Body of pancreas (tissue), 4 donors: ENCODE measurements around the gene RGL2.

Experiments used
- CTCF ChIP-seq, 7 experiments: fragments of 450-650 bp in 4 of 7; fragments of 200-600 bp in 3 of 7; sonication (generic) in 3 of 7; IDR thresholded peaks; one replicate each; pipeline ENCODE4 v1.5.1; 2016 to 2019; ENCODE audit warnings: antibody characterized with exemption in 7 of 7
- POLR2A ChIP-seq, 3 donors: fragments of 450-650 bp; IDR thresholded peaks; one replicate each; pipeline ENCODE4 v1.6.1; 2016; ENCODE audit warnings: antibody characterized with exemption in 3 of 3, mild to moderate bottlenecking in 2 of 3

- TF ChIP-seq CTCF (IDR thresholded peaks at IDR 0.05), result no peak
- TF ChIP-seq POLR2A (IDR thresholded peaks at IDR 0.05), result no peak
Observed at GRCh38 chr6:33286946-33287914, 11.5 kb downstream of the RGL2 start.
